ENCODE results near the gene FHOD1.

- TF ChIP-seq POLR2A (IDR thresholded peaks at IDR 0.05) (no peak), CTCF (IDR thresholded peaks at IDR 0.05) (no peak)
Observed at GRCh38 chr16:67229906-67230808, 17.1 kb downstream of the FHOD1 start.
